ENCODE data around the gene SETD4. TPM values are rescaled to one million over a fixed set of nuclear protein-coding genes. Genes with fewer than 3 reads are reported as not detected.

The SETD4 gene
- total and polyA plus RNA-seq, 2 of the 13 experiments (the other 11 are each of a cell fraction or from before 2014, with no cell fraction given): 7.1 to 14.4 TPM

DNA sequence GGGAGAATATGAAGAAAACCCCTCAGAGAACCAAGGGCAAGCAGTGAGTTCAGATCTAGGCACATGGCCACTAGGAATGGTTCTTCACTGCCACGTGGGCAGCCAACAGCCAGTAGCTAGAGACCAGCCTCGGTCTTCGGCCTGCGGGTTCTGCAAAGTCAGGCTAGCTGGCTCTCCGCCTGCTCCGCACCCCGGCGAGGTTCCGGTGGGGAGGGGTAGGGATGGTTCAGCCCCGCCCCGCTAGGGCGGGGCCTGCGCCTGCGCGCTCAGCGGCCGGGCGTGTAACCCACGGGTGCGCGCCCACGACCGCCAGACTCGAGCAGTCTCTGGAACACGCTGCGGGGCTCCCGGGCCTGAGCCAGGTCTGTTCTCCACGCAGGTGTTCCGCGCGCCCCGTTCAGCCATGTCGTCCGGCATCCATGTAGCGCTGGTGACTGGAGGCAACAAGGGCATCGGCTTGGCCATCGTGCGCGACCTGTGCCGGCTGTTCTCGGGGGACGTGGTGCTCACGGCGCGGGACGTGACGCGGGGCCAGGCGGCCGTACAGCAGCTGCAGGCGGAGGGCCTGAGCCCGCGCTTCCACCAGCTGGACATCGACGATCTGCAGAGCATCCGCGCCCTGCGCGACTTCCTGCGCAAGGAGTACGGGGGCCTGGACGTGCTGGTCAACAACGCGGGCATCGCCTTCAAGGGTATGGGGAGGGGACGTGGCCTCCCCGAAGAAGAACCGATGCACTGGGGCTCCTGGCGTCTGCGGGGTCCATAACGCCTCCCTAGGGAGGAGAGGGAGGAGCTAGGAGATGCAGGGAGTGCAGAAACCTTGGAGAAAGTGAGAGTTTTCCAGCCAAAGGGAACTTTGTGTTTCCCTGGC is 9.6 kb upstream of the SETD4 start, which contains the start of gene CBR1 (continued):
- TF ChIP-seq, protein P1, sequence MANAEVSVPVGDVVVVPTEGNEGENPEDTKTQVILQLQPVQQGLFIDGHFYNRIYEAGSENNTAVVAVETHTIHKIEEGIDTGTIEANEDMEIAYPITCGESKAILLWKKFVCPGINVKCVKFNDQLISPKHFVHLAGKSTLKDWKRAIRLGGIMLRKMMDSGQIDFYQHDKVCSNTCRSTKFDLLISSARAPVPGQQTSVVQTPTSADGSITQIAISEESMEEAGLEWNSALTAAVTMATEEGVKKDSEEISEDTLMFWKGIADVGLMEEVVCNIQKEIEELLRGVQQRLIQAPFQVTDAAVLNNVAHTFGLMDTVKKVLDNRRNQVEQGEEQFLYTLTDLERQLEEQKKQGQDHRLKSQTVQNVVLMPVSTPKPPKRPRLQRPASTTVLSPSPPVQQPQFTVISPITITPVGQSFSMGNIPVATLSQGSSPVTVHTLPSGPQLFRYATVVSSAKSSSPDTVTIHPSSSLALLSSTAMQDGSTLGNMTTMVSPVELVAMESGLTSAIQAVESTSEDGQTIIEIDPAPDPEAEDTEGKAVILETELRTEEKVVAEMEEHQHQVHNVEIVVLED (CRISPR knock-in tag; IDR thresholded peaks at IDR 0.05; ENCODE audit: borderline replicate concordance): no peak
- TF ChIP-seq ZBTB7B (CRISPR knock-in tag; IDR thresholded peaks at IDR 0.05): no peak
- TF ChIP-seq, protein P2, sequence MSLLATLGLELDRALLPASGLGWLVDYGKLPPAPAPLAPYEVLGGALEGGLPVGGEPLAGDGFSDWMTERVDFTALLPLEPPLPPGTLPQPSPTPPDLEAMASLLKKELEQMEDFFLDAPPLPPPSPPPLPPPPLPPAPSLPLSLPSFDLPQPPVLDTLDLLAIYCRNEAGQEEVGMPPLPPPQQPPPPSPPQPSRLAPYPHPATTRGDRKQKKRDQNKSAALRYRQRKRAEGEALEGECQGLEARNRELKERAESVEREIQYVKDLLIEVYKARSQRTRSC (CRISPR knock-in tag; IDR thresholded peaks at IDR 0.05; ENCODE audit: low read depth): no peak
- TF ChIP-seq, protein P3, sequence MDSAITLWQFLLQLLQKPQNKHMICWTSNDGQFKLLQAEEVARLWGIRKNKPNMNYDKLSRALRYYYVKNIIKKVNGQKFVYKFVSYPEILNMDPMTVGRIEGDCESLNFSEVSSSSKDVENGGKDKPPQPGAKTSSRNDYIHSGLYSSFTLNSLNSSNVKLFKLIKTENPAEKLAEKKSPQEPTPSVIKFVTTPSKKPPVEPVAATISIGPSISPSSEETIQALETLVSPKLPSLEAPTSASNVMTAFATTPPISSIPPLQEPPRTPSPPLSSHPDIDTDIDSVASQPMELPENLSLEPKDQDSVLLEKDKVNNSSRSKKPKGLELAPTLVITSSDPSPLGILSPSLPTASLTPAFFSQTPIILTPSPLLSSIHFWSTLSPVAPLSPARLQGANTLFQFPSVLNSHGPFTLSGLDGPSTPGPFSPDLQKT (CRISPR knock-in tag; IDR thresholded peaks at IDR 0.05; ENCODE audit: borderline replicate concordance): no peak
- TF ChIP-seq FOXO1 (CRISPR knock-in tag; IDR thresholded peaks at IDR 0.05): no peak
- TF ChIP-seq ZNF629 (CRISPR knock-in tag; conservative IDR thresholded peaks at IDR 0.05): no peak
- no peak; the same call in 1 of the 2 replicates for TF ChIP-seq NFATC3 (CRISPR knock-in tag; IDR thresholded peaks at IDR 0.05)
- TF ChIP-seq NFRKB (IDR thresholded peaks at IDR 0.05): no peak
- 0 out of 2 replicates have a peak, but pooled peaks have one; percentile 16 for TF ChIP-seq ZNF446 (CRISPR knock-in tag; IDR thresholded peaks at IDR 0.05)
- TF ChIP-seq ZNF260 (CRISPR knock-in tag; IDR thresholded peaks at IDR 0.05; ENCODE audit: borderline replicate concordance, low read depth): no peak
- TF ChIP-seq ZNF776 (CRISPR knock-in tag; IDR thresholded peaks at IDR 0.05): peak; percentile 25; the same call in 1 of the 2 replicates
- TF ChIP-seq SNRNP70 (IDR thresholded peaks at IDR 0.05; ENCODE audit: low read depth, low read length): no peak
- TF ChIP-seq, protein P4, sequence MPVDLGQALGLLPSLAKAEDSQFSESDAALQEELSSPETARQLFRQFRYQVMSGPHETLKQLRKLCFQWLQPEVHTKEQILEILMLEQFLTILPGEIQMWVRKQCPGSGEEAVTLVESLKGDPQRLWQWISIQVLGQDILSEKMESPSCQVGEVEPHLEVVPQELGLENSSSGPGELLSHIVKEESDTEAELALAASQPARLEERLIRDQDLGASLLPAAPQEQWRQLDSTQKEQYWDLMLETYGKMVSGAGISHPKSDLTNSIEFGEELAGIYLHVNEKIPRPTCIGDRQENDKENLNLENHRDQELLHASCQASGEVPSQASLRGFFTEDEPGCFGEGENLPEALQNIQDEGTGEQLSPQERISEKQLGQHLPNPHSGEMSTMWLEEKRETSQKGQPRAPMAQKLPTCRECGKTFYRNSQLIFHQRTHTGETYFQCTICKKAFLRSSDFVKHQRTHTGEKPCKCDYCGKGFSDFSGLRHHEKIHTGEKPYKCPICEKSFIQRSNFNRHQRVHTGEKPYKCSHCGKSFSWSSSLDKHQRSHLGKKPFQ (CRISPR knock-in tag; IDR thresholded peaks at IDR 0.05; ENCODE audit: insufficient replicate concordance): peak; percentile 54
- no peak for TF ChIP-seq DPF2 (CRISPR knock-in tag; IDR thresholded peaks at IDR 0.05; ENCODE audit: borderline replicate concordance, low read depth)
- TF ChIP-seq, protein P5, sequence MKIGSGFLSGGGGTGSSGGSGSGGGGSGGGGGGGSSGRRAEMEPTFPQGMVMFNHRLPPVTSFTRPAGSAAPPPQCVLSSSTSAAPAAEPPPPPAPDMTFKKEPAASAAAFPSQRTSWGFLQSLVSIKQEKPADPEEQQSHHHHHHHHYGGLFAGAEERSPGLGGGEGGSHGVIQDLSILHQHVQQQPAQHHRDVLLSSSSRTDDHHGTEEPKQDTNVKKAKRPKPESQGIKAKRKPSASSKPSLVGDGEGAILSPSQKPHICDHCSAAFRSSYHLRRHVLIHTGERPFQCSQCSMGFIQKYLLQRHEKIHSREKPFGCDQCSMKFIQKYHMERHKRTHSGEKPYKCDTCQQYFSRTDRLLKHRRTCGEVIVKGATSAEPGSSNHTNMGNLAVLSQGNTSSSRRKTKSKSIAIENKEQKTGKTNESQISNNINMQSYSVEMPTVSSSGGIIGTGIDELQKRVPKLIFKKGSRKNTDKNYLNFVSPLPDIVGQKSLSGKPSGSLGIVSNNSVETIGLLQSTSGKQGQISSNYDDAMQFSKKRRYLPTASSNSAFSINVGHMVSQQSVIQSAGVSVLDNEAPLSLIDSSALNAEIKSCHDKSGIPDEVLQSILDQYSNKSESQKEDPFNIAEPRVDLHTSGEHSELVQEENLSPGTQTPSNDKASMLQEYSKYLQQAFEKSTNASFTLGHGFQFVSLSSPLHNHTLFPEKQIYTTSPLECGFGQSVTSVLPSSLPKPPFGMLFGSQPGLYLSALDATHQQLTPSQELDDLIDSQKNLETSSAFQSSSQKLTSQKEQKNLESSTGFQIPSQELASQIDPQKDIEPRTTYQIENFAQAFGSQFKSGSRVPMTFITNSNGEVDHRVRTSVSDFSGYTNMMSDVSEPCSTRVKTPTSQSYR (CRISPR knock-in tag; IDR thresholded peaks at IDR 0.05; ENCODE audit: borderline replicate concordance): peak; percentile 51; the same call in 1 of the 2 replicates
- TF ChIP-seq ZNF180 (CRISPR knock-in tag; IDR thresholded peaks at IDR 0.05; ENCODE audit: borderline replicate concordance, low read depth): no peak
- TF ChIP-seq, protein P6, sequence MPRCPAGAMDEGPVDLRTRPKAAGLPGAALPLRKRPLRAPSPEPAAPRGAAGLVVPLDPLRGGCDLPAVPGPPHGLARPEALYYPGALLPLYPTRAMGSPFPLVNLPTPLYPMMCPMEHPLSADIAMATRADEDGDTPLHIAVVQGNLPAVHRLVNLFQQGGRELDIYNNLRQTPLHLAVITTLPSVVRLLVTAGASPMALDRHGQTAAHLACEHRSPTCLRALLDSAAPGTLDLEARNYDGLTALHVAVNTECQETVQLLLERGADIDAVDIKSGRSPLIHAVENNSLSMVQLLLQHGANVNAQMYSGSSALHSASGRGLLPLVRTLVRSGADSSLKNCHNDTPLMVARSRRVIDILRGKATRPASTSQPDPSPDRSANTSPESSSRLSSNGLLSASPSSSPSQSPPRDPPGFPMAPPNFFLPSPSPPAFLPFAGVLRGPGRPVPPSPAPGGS (CRISPR knock-in tag; IDR thresholded peaks at IDR 0.05): no peak
- no peak for TF ChIP-seq ZNF660 (CRISPR knock-in tag; IDR thresholded peaks at IDR 0.05; ENCODE audit: borderline replicate concordance, low read depth)

Data from HepG2 (cell line).